ENCODE results near the gene AKAP13.
A peak's percentile ranks its signal among the peaks of the same experiment; 100 is the strongest.

Gene AKAP13

DNA sequence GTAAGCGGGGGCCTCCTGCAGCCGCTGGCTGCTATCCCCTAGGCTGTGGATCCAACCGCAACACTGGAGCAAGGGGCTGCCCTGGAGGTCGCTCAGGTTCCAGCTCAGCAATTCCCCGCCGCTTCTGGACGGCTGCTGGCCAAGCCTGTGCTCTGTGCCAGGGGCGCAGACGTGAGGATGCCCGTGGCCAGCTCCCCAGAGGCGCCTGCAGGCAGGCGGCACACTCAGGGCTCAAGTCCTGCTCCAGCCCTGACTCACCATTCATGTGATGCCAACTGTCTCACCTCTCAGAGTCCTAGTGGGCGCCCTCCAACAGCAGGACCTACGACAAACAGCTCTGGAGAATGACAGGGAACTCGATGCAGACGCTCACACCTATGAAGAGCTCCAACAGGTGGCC lies 382.8 kb downstream of the AKAP13 start:
- Histone ChIP-seq H3K9ac (ENCODE audit: low read depth, low read length, poor library complexity) (no peak overlapping the region), H3K4me1 (ENCODE audit: control insufficient read depth in 2 of 2, insufficient read depth in 1 of 2, low read depth in 1 of 2, low read length in 2 of 2) (peaks cover 0 to 14% of the 10 kb centered on the region in 2 donors), H2BK5ac (ENCODE audit: low read length) (peak overlapping the region; percentile 97), H3K4ac (ENCODE audit: low read length) (no peak overlapping the region), H3K79me1 (ENCODE audit: low read depth, low read length) (peaks cover 21% of the 10 kb centered on the region), H3K4me2 (ENCODE audit: insufficient read depth, low read length, poor library complexity, severe bottlenecking) (no peak overlapping the region), H3K18ac (ENCODE audit: low read length) (peak overlapping the region; percentile 44), H3K23ac (ENCODE audit: low read depth, low read length, poor library complexity) (no peak overlapping the region), H2AK5ac (ENCODE audit: low read depth, low read length) (no peak overlapping the region), H4K91ac (ENCODE audit: low read depth, low read length, poor library complexity) (no peak overlapping the region), H2AFZ (ENCODE audit: low read length) (no peak overlapping the region), H3K9me3 (replicated peaks in 1 of 2; ENCODE audit: control insufficient read depth in 2 of 2, insufficient read depth in 1 of 2, low read depth in 1 of 2, low read length in 2 of 2) (peaks cover 0 to 7% of the 10 kb centered on the region in 2 donors), H3K36me3 (replicated peaks in 1 of 2; ENCODE audit: control insufficient read depth in 2 of 2, insufficient read depth in 2 of 2, low read length in 2 of 2) (peaks cover 13 to 86% of the 10 kb centered on the region in 2 donors), H2BK12ac (ENCODE audit: low read length) (no peak overlapping the region), H3K14ac (ENCODE audit: low read length) (peak overlapping the region; percentile 38), H3K27me3 (ENCODE audit: control insufficient read depth in 3 of 3, insufficient read depth in 3 of 3, low read depth in 1 of 3, low read length in 3 of 3) (no peaks in the 10 kb centered on the region), H4K8ac (ENCODE audit: low read depth, low read length) (no peak overlapping the region), H3K27ac (replicated peaks; ENCODE audit: low read length) (no peak overlapping the region), H2BK120ac (ENCODE audit: low read depth, low read length) (no peak overlapping the region), H2BK15ac (ENCODE audit: low read length) (no peak overlapping the region), H3K4me3 (ENCODE audit: low read length in 2 of 2) (no peak overlapping the region)
- DNase-seq (ENCODE audit: low spot score): no peak
- no CpG with 5 or more reads among the region's 16 CpGs for WGBS, 2 donors (ENCODE audit: extremely low coverage in 2 of 2, insufficient read length in 2 of 2, insufficient replicate concordance in 1 of 2)

DNA sequence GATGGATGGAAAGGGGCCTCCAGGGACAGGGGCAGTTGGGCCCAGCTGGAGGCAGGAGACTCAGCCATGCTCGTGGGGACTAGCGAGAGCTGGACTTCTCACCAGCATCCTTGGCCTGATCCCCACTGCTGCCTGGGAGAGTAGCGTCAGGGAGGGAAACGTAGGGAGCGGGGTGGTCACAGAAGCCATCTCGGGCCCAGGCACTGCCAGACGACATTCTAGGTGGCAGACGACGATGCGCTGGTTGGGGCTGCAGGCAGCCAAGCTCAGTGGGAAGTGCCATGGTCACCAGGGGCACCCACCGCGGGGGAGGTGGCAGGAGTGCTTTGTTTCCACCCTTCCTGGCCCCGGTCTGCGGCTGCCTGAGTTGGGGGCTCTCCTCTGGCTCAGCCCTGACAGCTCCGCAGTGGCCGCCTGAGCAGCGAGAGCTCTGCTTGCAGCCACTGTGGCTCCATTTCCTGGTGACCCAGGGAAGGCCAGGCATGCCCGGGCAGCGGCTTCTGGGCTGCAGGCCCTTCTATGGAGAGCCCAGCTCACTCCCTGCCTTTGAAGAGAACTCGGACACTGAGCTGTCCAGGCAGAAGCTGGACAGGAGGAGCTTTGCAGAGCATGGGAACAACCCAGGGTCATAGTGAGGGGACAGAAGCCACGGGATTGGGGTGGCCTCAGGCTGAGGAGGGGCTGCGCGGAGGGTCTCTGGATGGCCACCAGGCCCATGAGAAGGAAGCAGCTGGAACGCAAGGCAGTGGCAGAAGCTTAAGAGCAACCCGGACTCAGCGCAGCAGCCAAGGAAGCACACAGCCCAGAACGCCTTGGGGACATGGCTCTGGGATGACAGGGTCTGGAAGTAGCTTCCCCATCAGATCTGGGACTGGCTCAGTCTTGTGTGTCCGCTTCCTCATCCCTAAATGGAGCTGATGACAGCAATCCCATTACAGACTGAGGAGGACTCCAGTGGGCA lies 383.6 kb downstream of the AKAP13 start:
- Histone ChIP-seq H4K8ac (ENCODE audit: low read depth, low read length) (no peak overlapping the region), H3K79me1 (ENCODE audit: low read depth, low read length) (peaks cover 23% of the 10 kb centered on the region)

DNA sequence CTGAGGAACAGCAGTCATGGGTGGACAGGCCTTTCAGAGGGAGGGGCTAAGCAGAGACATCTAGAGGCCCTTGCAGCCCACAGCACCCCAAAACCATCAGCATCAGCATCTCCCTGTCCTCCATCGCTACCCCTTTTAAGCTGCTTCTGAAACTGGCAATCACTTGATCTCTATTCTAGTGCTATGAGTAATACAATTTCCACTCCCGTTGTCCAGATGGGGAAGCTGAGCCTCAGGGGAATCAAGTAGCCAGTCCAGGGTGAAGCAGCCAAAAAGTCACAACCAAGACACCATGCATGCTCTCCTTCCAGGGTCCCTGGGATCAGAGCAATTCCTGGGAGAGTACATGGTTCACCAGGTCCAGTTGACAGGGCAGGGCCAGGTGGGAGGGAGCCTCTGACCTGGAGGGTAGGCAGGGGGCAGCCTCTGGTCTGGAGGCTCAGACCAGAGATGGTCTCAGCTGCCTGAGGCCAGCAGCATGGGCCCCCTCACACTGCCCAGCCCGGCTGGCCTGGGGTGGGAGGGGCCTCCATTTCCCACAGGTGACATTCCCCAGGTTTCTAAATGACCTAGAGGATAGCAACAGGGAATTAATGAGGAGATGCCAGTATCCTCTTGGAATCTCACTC lies 384.4 kb downstream of the AKAP13 start:
- Histone ChIP-seq H2AFZ (ENCODE audit: low read length) (no peak overlapping the region), H3K23ac (ENCODE audit: low read depth, low read length, poor library complexity) (peak overlapping the region; percentile 16), H3K27ac (replicated peaks; ENCODE audit: low read length) (no peak overlapping the region), H4K91ac (ENCODE audit: low read depth, low read length, poor library complexity) (no peak overlapping the region), H2BK12ac (ENCODE audit: low read length) (no peak overlapping the region), H3K4me2 (ENCODE audit: insufficient read depth, low read length, poor library complexity, severe bottlenecking) (no peak overlapping the region), H3K36me3 (replicated peaks in 1 of 2; ENCODE audit: control insufficient read depth in 2 of 2, insufficient read depth in 2 of 2, low read length in 2 of 2) (peaks cover 24 to 86% of the 10 kb centered on the region in 2 donors), H3K79me1 (ENCODE audit: low read depth, low read length) (peaks cover 27% of the 10 kb centered on the region), H2AK5ac (ENCODE audit: low read depth, low read length) (no peak overlapping the region), H4K8ac (ENCODE audit: low read depth, low read length) (no peak overlapping the region), H2BK15ac (ENCODE audit: low read length) (no peak overlapping the region), H3K27me3 (ENCODE audit: control insufficient read depth in 3 of 3, insufficient read depth in 3 of 3, low read depth in 1 of 3, low read length in 3 of 3) (no peaks in the 10 kb centered on the region), H3K9me3 (replicated peaks in 1 of 2; ENCODE audit: control insufficient read depth in 2 of 2, insufficient read depth in 1 of 2, low read depth in 1 of 2, low read length in 2 of 2) (peaks cover 6 to 21% of the 10 kb centered on the region in 2 donors), H3K18ac (ENCODE audit: low read length) (peak overlapping the region; percentile 83), H2BK5ac (ENCODE audit: low read length) (peak overlapping the region; percentile 97), H3K9ac (ENCODE audit: low read depth, low read length, poor library complexity) (peak overlapping the region; percentile 13), H3K4me1 (ENCODE audit: control insufficient read depth in 2 of 2, insufficient read depth in 1 of 2, low read depth in 1 of 2, low read length in 2 of 2) (peaks cover 0 to 14% of the 10 kb centered on the region in 2 donors), H3K4me3 (ENCODE audit: low read length in 2 of 2) (no peak overlapping the region), H3K4ac (ENCODE audit: low read length) (no peak overlapping the region), H2BK120ac (ENCODE audit: low read depth, low read length) (no peak overlapping the region), H3K14ac (ENCODE audit: low read length) (peak overlapping the region; percentile 71)
- no CpG with 5 or more reads among the region's 3 CpGs for WGBS, 2 donors (ENCODE audit: extremely low coverage in 2 of 2, insufficient read length in 2 of 2, insufficient replicate concordance in 1 of 2)
- no peak for DNase-seq (ENCODE audit: low spot score)

More for the DNA sequence above, 383.6 kb downstream of the AKAP13 start:
- Histone ChIP-seq H3K27ac (replicated peaks; ENCODE audit: low read length) (no peak overlapping the region), H4K91ac (ENCODE audit: low read depth, low read length, poor library complexity) (no peak overlapping the region), H3K18ac (ENCODE audit: low read length) (peak overlapping the region; percentile 61), H3K4me2 (ENCODE audit: insufficient read depth, low read length, poor library complexity, severe bottlenecking) (no peak overlapping the region), H3K27me3 (ENCODE audit: control insufficient read depth in 3 of 3, insufficient read depth in 3 of 3, low read depth in 1 of 3, low read length in 3 of 3) (no peaks in the 10 kb centered on the region), H3K9ac (ENCODE audit: low read depth, low read length, poor library complexity) (peak overlapping the region; percentile 34), H3K14ac (ENCODE audit: low read length) (peak overlapping the region; percentile 94), H2BK120ac (ENCODE audit: low read depth, low read length) (peak overlapping the region; percentile 39), H2AK5ac (ENCODE audit: low read depth, low read length) (peak overlapping the region; percentile 90), H3K4me3 (ENCODE audit: low read length in 2 of 2) (no peak overlapping the region), H3K4ac (ENCODE audit: low read length) (no peak overlapping the region), H2BK15ac (ENCODE audit: low read length) (peak overlapping the region; percentile 75), H3K9me3 (replicated peaks in 1 of 2; ENCODE audit: control insufficient read depth in 2 of 2, insufficient read depth in 1 of 2, low read depth in 1 of 2, low read length in 2 of 2) (peaks cover 1 to 14% of the 10 kb centered on the region in 2 donors), H3K23ac (ENCODE audit: low read depth, low read length, poor library complexity) (peak overlapping the region; percentile 35), H2AFZ (ENCODE audit: low read length) (no peak overlapping the region), H3K4me1 (ENCODE audit: control insufficient read depth in 2 of 2, insufficient read depth in 1 of 2, low read depth in 1 of 2, low read length in 2 of 2) (peaks cover 0 to 14% of the 10 kb centered on the region in 2 donors), H3K36me3 (replicated peaks in 1 of 2; ENCODE audit: control insufficient read depth in 2 of 2, insufficient read depth in 2 of 2, low read length in 2 of 2) (peaks cover 21 to 86% of the 10 kb centered on the region in 2 donors), H2BK12ac (ENCODE audit: low read length) (no peak overlapping the region), H2BK5ac (ENCODE audit: low read length) (peak overlapping the region; percentile 97)
- no peak for DNase-seq (ENCODE audit: low spot score)
- WGBS, 2 donors (ENCODE audit: extremely low coverage in 2 of 2, insufficient read length in 2 of 2, insufficient replicate concordance in 1 of 2): no CpG with 5 or more reads among the region's 28 CpGs

Data from neuronal stem cell (in vitro differentiated cells).